K562 (cell line): ENCODE results near the gene RNASET2. TPM values are rescaled to one million over a fixed set of nuclear protein-coding genes. Genes with fewer than 3 reads are reported as not detected.

Experiments
- GTF2F1 ChIP-seq: IDR thresholded peaks from 2 replicates; pipeline ENCODE4 v1.6.1; 2011; ENCODE audit warnings: low read depth, low read length, improper control_type of control experiment
- MGA ChIP-seq: fragments of 450-650 bp; IDR thresholded peaks from 2 replicates; pipeline ENCODE4 v1.6.1; 2016; ENCODE audit warnings: mild to moderate bottlenecking, moderate library complexity
- PCBP1 ChIP-seq: fragments of 200-400 bp; formaldehyde crosslinking; IDR thresholded peaks from 2 replicates; pipeline ENCODE4 v1.6.1; 2018; ENCODE audit warnings: mild to moderate bottlenecking, low read depth, low read length; ENCODE audit not compliant: poor library complexity, severe bottlenecking
- SRF ChIP-seq, 2 experiments: fragments of 250-450, 450-650 bp in 1 of 2; sonication (Bioruptor Pico) in 1 of 2; sonication (generic) in 1 of 2; formaldehyde crosslinking; IDR thresholded peaks; 2 replicates each; pipeline versions ENCODE4 v1.5.0 to v1.5.1; 2020 to 2022; ENCODE audit warnings: mild to moderate bottlenecking in 1 of 2, missing genetic modification reagents in 1 of 2
- ZNF217 ChIP-seq: sonication (generic); formaldehyde crosslinking; IDR thresholded peaks from 2 replicates; pipeline ENCODE4 v1.8.0; 2022; ENCODE audit warnings: mild to moderate bottlenecking, missing genetic modification reagents
- ZNF239 ChIP-seq: fragments of 250-450 bp; sonication (Bioruptor Pico); IDR thresholded peaks from 2 replicates; pipeline ENCODE4 v1.4.0; 2020; ENCODE audit warnings: mild to moderate bottlenecking
- ZNF79 ChIP-seq: fragments of 250-450 bp; sonication (Bioruptor Pico); IDR thresholded peaks from 2 replicates; pipeline ENCODE4 v1.4.0; 2020; ENCODE audit warnings: low read depth, mild to moderate bottlenecking, moderate library complexity
- polyA plus RNA-seq, 8 experiments: library from polyadenylated mRNA; depleted of rRNA in 4 of 8; stranded (reverse) in 5 of 8; unstranded in 3 of 8; fragments of >200 nt; fragmentation: Nextera tagmentation in 2 of 8; fragmentation: Illumina TruSeq in 1 of 8; extraction: Ambion mirVana in 2 of 8; extraction: Trizol in 1 of 8; gene quantifications; 2 replicates each; pipeline versions ENCODE4 v1.2.1 to v1.2.3, GENCODE V29; 2011 to 2014; ENCODE audit warnings: inconsistent platforms in 1 of 8, missing spikeins in 1 of 8
- total RNA-seq, 7 experiments: library from RNA; depleted of rRNA in 6 of 7; stranded (reverse); fragments of >200 nt in 6 of 7; fragmentation: Illumina TruSeq in 2 of 7; extraction: Trizol in 2 of 7; gene quantifications; 2 replicates each; pipeline versions ENCODE4 v1.2.1 to v1.2.3, GENCODE V29; 2011 to 2021; ENCODE audit warnings: low replicate concordance in 1 of 7
- TF ChIP-seq, protein P1 (sequence below), 2 experiments: IDR thresholded peaks; 2 replicates each; pipeline ENCODE4 v1.6.1; 2011; ENCODE audit warnings: borderline replicate concordance in 1 of 2, control low read depth in 1 of 2, low read depth in 1 of 2, low read length in 1 of 2, mild to moderate bottlenecking in 1 of 2, mixed read lengths in 1 of 2, moderate library complexity in 1 of 2; ENCODE audit not compliant: insufficient read depth in 1 of 2, insufficient read length in 1 of 2, poor library complexity in 1 of 2, severe bottlenecking in 1 of 2; ENCODE audit errors: extremely low read depth in 1 of 2
- TF ChIP-seq, protein P2 (sequence below), 2 experiments: IDR thresholded peaks; 2 replicates each; pipeline ENCODE4 v1.6.1; 2012; ENCODE audit warnings: improper control_type of control experiment in 2 of 2, low read depth in 2 of 2, low read length in 2 of 2, borderline replicate concordance in 1 of 2
- TF ChIP-seq, protein P3 (sequence below): fragments of 450-650 bp; formaldehyde crosslinking; IDR thresholded peaks from 2 replicates; pipeline ENCODE4 v1.4.0; 2020; ENCODE audit warnings: mild to moderate bottlenecking, moderate library complexity

RNASET2 gene
- total and polyA plus RNA-seq, 9 of the 15 experiments (the other 6 are each of a cell fraction or from before 2014, with no cell fraction given), result 7.4 to 141 (median 91.3) TPM

- TF ChIP-seq MGA, result peak; percentile 86
- no peak for TF ChIP-seq ZNF217 (CRISPR knock-in tag)
- TF ChIP-seq, protein P1, sequence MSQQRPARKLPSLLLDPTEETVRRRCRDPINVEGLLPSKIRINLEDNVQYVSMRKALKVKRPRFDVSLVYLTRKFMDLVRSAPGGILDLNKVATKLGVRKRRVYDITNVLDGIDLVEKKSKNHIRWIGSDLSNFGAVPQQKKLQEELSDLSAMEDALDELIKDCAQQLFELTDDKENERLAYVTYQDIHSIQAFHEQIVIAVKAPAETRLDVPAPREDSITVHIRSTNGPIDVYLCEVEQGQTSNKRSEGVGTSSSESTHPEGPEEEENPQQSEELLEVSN (IDR thresholded peaks at IDR 0.05; ENCODE audit: borderline replicate concordance in 1 of 2, extremely low read depth in 1 of 2, insufficient read depth in 1 of 2, insufficient read length in 1 of 2, low read depth in 1 of 2, low read length in 1 of 2, poor library complexity in 1 of 2, severe bottlenecking in 1 of 2), result peak; percentile 34 to 85
- no peak for TF ChIP-seq ZNF239 (CRISPR knock-in tag)
- TF ChIP-seq, protein P2, sequence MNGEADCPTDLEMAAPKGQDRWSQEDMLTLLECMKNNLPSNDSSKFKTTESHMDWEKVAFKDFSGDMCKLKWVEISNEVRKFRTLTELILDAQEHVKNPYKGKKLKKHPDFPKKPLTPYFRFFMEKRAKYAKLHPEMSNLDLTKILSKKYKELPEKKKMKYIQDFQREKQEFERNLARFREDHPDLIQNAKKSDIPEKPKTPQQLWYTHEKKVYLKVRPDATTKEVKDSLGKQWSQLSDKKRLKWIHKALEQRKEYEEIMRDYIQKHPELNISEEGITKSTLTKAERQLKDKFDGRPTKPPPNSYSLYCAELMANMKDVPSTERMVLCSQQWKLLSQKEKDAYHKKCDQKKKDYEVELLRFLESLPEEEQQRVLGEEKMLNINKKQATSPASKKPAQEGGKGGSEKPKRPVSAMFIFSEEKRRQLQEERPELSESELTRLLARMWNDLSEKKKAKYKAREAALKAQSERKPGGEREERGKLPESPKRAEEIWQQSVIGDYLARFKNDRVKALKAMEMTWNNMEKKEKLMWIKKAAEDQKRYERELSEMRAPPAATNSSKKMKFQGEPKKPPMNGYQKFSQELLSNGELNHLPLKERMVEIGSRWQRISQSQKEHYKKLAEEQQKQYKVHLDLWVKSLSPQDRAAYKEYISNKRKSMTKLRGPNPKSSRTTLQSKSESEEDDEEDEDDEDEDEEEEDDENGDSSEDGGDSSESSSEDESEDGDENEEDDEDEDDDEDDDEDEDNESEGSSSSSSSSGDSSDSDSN (IDR thresholded peaks at IDR 0.05; ENCODE audit: borderline replicate concordance in 1 of 2, low read depth in 2 of 2, low read length in 2 of 2), result 0 out of 4 replicates have a peak, but pooled peaks of 1 of the 2 experiments have one; percentile 30
- 0 out of 4 replicates have a peak, but pooled peaks of 1 of the 2 experiments have one; percentile 39 for TF ChIP-seq SRF (CRISPR knock-in tag; IDR thresholded peaks at IDR 0.05)
- TF ChIP-seq, protein P3, sequence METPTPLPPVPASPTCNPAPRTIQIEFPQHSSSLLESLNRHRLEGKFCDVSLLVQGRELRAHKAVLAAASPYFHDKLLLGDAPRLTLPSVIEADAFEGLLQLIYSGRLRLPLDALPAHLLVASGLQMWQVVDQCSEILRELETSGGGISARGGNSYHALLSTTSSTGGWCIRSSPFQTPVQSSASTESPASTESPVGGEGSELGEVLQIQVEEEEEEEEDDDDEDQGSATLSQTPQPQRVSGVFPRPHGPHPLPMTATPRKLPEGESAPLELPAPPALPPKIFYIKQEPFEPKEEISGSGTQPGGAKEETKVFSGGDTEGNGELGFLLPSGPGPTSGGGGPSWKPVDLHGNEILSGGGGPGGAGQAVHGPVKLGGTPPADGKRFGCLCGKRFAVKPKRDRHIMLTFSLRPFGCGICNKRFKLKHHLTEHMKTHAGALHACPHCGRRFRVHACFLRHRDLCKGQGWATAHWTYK (CRISPR knock-in tag), result 0 out of 2 replicates have a peak, but pooled peaks have one; percentile 18
- TF ChIP-seq PCBP1, result peak; percentile 7
- no peak for TF ChIP-seq GTF2F1
- no peak for TF ChIP-seq ZNF79
These were observed 41.5 kb upstream of the RNASET2 start (continued) for GRCh38 chr6:166997768-166998255.
